Fibroblast of skin of right quadriceps (primary cell): ENCODE measurements around the gene RAD51B.

Experiments used
- DNase-seq: peaks from one replicate; pipeline ENCODE4 v3.0.0-alpha.2; 2013

RAD51B gene

GRCh38 chr14:68459480-68460136, 640.0 kb downstream of the RAD51B start:
- no peak for DNase-seq

GRCh38 chr14:68460541-68460940, 641.0 kb downstream of the RAD51B start:
- DNase-seq = no peak

GRCh38 chr14:68461086-68461485, 641.5 kb downstream of the RAD51B start:
- DNase-seq = no peak

DNA sequence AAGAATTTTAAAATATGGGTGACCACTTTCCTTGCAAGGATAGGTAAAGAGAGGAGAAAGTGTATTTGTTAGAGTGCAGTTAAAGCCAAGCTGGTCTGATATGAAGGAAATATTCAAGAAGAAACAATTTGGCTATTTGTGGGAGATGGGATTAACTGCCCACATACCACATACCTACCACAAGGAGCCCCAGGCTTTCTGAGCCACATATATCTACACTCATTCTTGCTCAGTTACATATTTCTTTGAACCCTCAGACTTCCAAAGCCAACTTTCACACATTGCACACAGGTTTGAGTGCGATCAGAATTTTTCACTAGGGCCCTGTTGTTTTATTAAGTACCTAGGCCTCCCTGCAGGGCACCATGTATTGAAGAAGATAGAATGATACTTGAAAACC, 643.1 kb downstream of the RAD51B start:
- peak; percentile 42 for DNase-seq

- DNase-seq = no peak
Measured at GRCh38 chr14:68463299-68463698, 643.7 kb downstream of the RAD51B start.

DNA sequence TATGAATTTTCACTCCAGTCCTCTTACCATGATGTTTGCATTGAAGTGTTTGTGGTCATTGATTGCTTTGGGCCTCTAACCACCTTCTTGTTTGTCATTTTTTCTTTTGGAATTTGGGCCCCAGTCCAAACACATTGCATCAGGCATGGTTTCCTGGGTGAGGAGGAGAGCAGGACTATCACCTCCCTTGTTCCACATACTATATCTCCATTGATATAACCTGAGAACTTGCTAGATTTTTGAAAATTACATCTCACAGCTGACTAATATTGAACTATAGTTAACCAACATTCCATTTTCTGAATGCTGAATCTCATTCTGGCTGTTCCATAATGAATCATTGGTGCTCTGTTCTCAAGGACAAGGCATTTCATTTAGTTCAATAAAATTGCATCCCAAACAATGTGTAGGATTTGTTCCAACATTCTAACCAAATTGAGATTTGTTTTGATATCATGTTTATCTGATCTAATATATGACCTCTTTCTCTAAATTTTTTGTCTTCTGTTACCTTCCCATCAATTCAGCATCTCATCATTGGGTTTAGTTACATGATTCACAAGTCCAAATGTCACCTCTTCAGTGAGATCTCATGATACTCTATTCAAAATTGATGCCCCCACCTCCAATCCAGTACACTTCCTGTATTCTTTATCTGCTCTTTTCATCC, 644.3 kb downstream of the RAD51B start:
- DNase-seq = no peak

- peak; percentile 73 for DNase-seq
Measured at GRCh38 chr14:68464711-68465110, 645.1 kb downstream of the RAD51B start.

DNA sequence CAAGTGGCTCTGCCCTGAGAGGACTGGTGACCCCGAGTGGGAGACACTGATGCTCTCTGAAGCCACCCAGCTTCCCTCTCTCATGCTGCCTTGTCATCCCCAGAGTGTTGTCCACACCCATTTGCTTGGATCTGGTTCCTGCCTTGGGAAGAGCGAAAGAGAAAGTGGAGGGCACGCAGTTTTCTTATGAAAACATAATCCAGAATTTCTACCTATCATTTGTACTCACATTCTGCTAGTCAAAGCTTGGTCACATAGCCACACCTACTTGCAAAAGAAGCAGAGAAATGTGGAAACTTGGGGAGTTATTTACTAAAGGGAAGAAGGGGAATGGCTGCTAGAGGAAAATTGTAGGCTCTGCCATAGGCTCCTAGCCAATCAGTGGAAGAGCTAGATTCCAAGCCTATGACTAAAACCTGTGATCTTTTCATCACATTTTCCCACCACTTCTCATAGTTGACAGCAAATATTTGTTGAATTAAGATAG, 647.0 kb downstream of the RAD51B start:
- peak; percentile 93 for DNase-seq

- no peak for DNase-seq
Measured at GRCh38 chr14:68467425-68467824, 647.8 kb downstream of the RAD51B start.

DNA sequence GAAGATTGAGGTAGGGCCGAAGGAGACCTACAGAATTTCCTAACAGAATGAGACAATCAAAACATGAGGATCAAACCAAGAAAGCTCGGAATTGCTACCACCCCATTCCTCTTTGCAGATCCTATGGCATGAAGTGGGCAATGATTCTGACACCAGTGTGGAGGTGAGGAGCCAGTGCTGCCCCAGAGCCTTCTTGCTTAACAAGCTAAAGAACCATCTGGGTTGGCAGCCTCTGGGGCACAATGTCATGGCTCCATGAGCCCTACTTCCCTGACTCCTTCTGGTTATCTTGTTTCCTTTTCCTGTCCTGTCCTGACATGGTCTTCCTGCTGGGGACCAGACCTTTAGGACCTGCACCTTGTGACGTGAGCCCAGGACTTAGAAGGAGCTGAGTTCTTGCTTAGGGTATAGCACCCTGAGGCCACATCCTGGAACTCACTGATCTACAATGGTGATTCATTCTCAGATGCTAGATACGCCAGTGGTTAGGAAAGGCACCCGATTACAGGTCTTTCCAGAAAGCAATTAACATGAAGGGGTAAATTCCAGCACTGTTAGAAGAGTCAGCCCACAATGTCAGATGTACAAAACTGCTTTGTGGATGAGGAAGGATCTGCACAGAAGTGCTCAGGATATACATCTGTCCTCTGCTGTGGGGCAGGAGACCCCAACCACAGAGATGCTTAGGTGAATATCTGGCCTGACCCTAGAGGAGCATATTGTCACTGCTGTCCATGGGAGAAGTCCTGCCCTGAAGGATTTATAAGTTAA, 649.0 kb downstream of the RAD51B start:
- peak; percentile 80 for DNase-seq

DNA sequence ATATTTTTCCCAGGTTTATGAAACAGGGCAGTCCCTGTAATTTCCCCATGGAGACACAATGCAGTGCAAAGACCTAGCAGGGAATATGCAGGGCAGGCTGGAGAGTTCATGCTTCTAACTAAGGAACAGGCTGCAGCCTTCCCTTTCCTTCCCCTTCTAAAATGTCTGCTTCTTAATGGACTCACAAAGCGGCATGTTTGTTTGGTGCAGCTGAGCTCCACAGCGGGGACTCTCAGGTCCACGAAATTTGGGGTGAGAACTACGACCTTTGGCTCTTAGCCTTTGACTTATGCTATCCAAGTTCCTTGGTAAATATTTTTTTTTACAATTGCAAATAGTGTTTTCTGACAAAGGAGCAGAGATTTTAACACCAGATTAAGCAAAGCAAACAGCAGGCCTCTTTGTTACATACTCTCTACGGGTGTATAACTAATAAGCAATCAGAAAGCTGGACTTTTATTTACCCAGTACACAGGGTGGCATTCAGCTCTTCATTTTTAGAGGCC, 649.7 kb downstream of the RAD51B start:
- DNase-seq = no peak

DNA sequence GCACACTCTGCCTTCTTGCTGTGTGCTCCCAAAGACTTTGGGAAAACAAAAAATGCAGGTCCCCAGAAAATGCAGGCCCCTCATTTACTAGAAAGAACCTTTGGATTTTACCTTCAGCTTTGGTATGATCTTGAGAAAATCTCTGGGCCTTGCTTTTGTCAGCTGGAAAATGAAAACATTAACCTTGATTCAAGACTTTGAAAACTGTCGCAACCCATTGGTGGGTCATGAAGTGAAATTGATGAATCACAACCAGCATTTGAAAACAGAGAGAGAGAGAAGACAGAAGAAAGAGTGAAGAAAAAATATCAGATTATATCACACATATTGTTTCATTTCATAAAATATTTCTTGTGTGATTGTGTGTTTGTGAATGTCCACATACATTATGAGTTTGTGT, 650.8 kb downstream of the RAD51B start:
- no peak for DNase-seq

- DNase-seq = no peak
Measured at GRCh38 chr14:68471029-68471963, 651.7 kb downstream of the RAD51B start.

DNA sequence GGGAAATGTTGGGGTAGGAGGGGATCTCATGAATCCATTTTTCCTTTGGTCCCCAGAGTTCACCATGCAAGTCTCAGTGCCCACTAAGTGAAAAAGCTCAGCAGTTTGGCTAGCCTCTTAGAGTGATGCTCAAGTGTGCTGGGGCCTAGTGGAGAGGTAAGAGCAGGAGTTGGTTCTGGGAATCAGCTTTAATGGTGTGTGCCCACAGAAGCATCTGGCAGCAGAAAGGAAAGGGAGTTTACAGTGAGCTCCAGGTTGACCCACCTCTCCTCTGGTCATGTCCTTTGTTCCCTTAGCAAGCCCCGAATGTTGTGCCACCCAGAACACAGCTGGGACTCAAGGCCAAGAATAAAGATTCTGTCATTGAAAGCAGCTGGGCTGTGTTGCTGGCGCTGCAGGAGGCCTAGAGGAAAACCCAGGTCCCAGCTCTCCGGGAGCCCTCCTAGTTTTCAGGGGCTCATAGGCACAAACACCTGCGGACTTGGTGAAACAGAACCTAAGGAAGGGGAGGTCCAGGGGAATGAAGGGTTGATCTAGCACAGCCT, 652.5 kb downstream of the RAD51B start:
- no peak for DNase-seq

GRCh38 chr14:68473069-68473468, 653.5 kb downstream of the RAD51B start:
- DNase-seq = no peak

- no peak for DNase-seq
Measured at GRCh38 chr14:68473794-68474193, 654.2 kb downstream of the RAD51B start.

GRCh38 chr14:68474741-68475140, 655.2 kb downstream of the RAD51B start:
- DNase-seq = no peak

DNA sequence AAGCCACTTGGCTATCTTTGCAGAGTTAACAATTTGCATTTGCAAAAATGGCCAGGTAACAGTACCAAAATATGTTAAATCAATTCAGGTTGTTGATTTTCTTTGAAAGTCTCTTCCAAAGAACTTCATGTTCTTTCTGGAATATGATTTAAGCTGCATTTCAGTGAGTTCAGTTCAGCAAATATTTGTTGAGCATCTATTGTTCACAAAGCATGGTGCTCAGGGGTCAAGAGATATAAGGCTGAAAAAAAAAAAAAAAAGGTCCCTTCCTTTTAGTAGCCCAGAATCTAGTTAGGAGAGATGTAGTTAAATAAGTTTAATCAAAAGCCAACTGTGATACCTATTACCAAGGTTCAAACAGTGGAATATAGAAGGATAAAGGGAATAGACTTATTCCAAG, 656.2 kb downstream of the RAD51B start:
- DNase-seq = no peak

- peak; percentile 100 for DNase-seq
Measured at GRCh38 chr14:68476212-68477109, 656.9 kb downstream of the RAD51B start.

GRCh38 chr14:68477110-68477455, 657.5 kb downstream of the RAD51B start:
- no peak for DNase-seq

DNA sequence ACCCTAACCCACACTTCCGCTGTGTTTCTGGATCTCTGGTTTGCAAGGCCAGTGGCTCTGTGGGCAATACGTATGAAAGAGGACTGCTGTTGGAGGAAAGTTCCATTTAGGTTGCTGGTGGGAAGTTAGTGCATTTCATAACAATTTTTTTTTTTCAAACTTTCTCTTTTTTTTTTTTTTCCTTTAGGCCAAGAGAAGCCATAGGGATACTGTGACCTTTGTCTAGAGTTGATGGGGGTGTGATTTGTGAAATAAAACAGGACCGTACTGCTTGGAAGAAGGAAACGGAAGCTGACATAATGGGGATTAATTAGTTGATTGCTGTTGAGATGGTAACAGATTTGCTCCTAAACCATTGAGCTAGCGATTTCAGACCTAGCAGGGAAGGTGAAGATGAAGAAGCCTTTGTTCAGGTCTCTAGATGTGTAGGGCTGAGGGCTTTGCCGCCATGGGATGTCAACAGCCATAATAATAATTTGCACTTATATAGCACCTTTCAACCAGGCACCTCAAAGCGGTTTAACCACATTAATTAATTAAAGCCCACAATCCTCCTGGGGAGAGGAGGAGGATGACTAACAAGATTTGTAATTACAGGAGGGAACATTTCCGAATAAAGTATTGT, 658.0 kb downstream of the RAD51B start:
- DNase-seq = no peak
